ENCODE measurements around the gene LAIR1.
"Not testable (repeated sequence)": the region's sequence is repeated elsewhere in the genome, so short reads cannot be mapped to it uniquely, and the experiment has no call there.

LAIR1 gene

DNA sequence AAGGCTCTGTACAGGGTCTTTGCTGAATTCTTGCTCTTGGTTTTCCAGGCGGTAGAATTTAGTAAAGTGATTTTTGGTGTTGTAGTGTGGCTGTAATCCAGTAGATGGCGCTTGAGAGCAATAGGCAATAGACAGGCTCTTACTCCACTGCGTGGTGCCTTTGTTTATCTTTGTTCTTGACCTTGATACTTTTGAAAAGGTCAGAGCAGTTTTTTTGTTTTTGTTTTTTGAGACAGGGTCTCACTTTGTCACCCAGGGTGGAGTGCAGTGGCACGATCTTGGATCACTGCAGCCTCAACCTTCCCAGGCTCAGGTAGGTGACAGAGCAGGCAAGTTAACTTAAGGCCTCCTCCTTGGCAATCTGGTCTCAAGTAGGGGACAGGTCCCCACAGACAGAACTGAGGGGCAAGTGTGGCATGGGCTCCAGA, 39.5 kb downstream of the LAIR1 start:
- no peak for FAIRE-seq
- no peak for TF ChIP-seq POLR2A (IDR thresholded peaks at IDR 0.05; ENCODE audit: low read depth, low read length)
- DNase-seq (ENCODE audit: insufficient read length, low spot score), result peak; percentile 54

DNA sequence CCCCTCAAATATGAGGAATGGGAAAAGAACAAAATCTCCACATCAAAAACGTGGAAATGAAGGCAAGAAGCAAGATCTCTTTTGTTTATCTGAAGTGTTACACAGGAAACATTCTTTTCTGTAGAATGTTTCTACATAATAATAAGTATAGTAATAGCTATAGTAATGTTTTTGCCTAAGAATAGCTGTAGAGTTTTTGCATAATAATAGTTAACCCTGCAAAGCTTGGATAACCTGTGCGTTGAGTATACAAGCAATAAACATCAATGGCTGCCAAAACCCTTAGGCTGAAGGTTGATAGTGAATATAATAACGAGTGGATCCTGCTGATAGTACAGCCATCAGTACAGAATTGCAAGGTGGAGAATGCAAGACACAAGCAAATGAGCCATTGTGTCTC, 40.7 kb downstream of the LAIR1 start:
- no peak for TF ChIP-seq POLR2A (IDR thresholded peaks at IDR 0.05; ENCODE audit: low read depth, low read length)
- FAIRE-seq, result no peak
- DNase-seq (ENCODE audit: insufficient read length, low spot score), result no peak

DNA sequence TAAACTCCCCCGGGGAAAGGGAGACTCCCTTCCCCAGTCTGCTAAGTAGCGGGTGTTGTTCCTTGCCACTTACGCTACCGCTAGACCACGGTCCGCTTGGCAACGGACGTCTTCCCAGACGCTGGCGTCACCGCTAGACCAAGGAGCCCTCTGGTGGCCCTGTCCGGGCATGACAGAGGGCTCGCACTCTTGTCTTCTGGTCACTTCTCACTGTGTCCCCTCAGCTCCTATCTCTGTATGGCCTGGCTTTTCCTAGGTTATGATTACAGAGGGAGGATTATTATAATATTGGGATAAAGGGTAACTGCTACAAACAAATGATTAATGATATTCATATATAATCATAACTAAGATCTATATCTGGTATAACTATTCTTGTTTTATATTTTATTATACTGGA, 41.8 kb downstream of the LAIR1 start:
- not testable (repeated sequence) for DNase-seq (ENCODE audit: insufficient read length, low spot score); FAIRE-seq

DNA sequence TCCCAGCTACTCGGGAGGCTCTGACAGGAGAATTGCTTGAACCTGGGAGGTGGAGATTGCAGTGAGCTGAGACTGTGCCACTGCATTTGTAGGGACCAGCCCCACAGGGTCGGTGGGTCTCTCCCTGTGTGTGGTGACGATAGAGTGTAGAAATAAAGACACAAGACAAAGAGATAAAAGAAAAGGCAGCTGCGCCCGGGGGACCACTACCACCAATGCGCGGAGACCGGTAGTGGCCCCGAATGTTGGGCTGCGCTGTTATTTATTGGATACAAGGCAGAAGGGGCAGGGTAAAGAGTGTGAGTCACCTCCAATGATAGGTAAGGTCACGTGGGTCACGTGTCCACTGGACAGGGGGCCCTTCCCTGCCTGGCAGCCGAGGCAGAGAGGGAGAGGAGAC, 42.4 kb downstream of the LAIR1 start:
- FAIRE-seq; DNase-seq (ENCODE audit: insufficient read length, low spot score): not testable (repeated sequence)

DNA sequence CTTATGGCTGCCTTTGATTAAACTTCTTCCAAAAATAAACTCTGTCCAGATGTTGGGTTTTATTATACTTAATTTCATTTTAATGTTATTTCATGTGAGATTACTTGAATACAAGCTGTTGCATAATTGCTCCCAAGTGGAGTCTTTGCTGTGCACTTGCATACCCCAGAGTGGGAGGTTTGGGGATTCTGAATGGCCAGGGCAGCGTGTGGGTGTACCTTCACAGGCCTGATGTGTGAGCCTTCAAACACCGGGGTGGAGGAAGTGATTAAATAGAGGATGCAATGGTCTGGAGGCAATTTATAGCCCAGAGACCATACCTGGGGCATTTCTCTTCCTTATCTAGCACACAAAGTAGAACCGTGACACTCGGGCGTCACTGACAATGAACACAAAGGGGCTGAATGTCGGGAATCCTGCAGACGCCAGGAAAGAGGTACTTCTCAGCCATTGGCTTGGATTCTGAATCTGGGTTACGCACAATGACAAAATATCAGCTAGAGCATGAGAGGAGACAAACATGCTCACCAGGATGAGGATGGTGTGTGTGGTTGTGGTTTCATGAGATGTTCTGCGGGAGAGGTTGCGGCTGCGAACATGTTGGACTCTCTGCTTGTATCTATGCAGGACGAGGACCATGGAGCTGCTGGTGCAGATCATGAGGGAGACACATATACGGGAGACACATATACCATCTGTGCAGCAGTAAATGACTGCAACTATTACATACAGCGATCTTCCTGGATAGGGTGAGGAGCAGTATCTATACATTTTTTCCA, 44.6 kb downstream of the LAIR1 start:
- DNase-seq (ENCODE audit: insufficient read length, low spot score), result no peak
- TF ChIP-seq POLR2A (IDR thresholded peaks at IDR 0.05; ENCODE audit: low read depth, low read length), result no peak
- no peak for FAIRE-seq

DNA sequence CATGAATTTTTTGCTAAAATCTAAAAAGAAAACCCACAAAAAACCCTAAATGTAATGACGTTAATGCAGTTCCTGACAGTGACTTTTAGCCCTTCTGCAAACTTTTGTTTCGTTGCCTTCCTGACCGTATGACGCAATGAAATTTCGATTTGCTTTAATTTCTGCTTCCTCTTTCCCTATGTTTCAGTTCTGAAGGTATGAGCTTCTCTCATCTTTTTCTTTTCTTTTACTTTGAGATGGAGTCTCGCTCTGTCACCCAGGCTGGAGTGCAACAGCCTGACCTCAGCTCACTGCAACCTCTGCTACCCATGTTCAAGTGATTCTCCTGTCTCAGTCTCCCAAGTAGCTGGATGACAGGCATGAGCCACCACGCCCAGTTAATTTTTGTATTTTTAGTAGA, 45.7 kb downstream of the LAIR1 start:
- FAIRE-seq (no peak), DNase-seq (ENCODE audit: insufficient read length, low spot score) (no peak)
- TF ChIP-seq POLR2A (IDR thresholded peaks at IDR 0.05; ENCODE audit: low read depth, low read length), result no peak

DNA sequence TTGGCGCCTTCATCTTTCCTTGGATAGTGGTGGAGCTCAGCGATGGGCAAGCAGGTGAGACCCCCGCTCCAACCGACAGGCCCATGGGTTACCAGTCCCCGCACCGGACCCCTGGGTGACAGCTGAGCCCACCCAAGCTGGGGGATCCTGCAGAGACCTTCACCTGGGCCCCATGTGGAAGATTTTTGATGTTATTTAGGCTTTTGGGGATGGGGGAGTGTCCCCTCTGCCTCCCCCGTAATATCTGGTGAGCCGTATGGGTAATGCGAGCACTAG, 46.8 kb downstream of the LAIR1 start:
- no peak for DNase-seq (ENCODE audit: insufficient read length, low spot score)
- FAIRE-seq, result no peak
- no peak for TF ChIP-seq POLR2A (IDR thresholded peaks at IDR 0.05; ENCODE audit: low read depth, low read length)

DNA sequence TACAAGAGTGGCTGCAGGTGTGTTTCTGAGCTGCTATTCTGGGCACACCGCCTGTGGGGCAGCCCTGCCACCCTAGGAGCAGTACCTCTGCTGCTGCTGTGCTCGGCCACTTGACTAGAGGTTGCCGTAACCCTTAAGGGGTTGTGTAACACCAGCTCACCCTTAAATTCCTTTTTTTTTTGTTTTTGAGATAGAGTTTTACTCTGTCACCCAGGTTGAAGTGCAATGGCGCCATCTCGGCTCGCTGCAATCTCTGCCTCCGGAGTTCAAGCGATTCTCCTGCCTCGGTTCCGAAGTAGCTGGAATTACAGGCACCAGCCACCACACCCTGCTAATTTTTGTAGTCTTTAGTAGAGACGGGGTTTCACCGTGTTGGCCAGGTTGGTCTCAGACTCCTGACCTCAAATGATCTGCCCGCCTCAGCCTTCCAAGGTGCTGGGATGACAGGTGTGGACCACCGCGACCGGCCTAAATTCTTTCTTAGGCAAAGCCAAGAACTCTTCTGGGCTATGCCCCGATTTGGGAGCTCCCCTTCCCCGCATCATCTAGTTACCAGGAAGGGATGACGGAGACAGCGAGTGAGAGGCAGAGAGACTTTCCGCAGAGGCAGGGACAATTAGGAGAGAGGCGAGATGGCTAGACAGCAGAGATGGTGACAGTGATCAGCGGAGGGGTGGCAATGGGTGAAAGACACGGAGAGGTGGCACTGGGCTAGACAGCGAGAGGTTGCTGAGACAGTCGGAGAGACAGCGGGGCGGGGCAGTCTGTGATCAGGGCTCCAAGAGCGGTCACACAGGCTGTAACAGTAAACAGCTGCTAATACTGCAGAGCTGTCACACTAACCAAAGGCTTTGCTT, 47.4 kb downstream of the LAIR1 start:
- DNase-seq (ENCODE audit: insufficient read length, low spot score), result no peak
- no peak for FAIRE-seq
- peak; percentile 35; the same call in 1 of the 2 replicates for TF ChIP-seq POLR2A (IDR thresholded peaks at IDR 0.05; ENCODE audit: low read depth, low read length)

DNA sequence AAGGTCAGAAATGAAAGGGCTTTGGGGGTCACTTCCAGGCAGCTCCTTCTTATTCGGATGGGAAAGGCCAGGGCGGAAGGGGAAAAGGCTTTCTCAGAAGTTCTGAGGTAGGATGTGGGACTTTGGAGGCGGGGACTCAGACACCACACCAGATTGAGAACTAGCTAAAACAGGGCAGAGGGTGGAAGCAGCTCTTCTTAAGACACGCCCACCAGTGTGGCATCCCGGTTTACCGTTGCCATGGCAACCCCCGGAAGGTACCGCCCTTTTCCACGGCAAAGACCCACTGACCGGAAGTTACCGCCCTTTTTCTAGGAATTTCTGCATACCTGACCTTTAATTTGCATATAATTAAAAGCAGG, 48.0 kb downstream of the LAIR1 start:
- DNase-seq (ENCODE audit: insufficient read length, low spot score), result no peak
- no peak for TF ChIP-seq POLR2A (IDR thresholded peaks at IDR 0.05; ENCODE audit: low read depth, low read length)
- FAIRE-seq, result no peak

DNA sequence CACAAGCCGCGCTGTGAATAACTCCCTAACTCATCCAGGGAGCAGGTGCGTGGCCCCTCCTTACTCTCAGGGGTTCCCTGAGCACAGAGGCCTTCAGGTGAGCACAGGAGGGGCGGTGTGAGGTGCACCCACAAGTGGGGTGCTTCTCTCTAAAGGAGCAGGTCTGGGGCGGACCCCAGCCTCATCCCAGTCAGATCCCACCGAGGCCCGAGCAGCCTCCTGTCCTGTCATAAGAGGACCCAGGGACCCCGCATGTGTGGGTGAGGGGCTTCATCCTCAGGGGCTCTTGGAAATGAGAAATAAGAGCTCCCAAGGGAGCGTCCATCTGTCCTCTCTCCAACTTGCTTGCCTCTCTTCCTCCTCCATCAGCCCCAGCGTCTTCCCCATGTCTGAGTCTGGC, 48.8 kb downstream of the LAIR1 start:
- FAIRE-seq (no peak), DNase-seq (ENCODE audit: insufficient read length, low spot score) (no peak)
- no peak for TF ChIP-seq POLR2A (IDR thresholded peaks at IDR 0.05; ENCODE audit: low read depth, low read length)

DNA sequence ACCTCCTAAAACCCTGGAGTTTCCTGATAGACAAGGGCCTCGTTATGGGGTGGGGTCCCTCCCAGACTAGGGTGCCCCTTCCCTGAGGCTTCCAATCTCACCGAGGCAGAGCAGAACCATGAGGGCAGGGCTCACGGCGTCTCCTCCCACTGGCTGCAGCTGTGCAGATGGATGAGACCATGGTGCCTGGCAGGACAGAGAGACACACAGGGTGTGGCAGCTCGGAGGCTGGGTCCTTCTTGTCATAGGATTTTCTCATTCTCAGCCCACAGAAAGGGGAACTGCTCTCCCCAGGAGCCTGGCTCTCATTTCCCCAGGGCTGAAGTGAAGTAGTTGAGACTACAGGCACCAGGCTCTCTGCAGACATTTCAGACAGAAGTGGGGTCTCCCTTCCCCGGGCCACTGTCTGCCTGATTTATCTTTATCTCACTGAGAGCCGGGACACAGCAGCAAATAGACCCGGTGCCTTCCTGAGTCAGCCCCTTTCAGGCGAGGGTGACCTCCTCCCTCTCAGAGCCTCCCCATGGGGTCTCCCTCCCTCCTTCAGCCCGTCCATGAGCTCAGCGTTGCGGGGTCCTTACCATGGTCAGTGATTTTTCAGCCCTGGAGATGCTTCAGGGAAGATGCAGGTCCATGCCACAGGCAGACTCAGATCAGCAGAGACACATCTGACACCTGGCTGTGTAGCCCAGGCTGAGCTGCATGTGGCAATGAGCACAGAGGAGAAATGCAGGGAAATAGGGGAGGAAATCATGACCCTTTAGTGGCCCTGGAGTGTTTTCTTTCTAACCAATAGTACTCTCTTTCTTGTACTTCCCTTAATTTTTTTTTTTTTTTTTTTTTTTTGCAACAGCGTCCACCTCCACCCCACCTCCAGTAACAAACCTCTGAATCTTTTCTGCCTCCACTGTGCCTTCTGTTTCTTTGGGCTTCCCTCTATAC, 52.0 kb downstream of the LAIR1 start, which contains the start of gene LILRA5:
TSS of gene LILRA5 (minus strand) at position 731 of the 942 bp plus-strand sequence. CDS start at position 584, 147 bp downstream.
- no peak for DNase-seq (ENCODE audit: insufficient read length, low spot score)
- FAIRE-seq, result no peak
- no peak for TF ChIP-seq POLR2A (IDR thresholded peaks at IDR 0.05; ENCODE audit: low read depth, low read length)

DNA sequence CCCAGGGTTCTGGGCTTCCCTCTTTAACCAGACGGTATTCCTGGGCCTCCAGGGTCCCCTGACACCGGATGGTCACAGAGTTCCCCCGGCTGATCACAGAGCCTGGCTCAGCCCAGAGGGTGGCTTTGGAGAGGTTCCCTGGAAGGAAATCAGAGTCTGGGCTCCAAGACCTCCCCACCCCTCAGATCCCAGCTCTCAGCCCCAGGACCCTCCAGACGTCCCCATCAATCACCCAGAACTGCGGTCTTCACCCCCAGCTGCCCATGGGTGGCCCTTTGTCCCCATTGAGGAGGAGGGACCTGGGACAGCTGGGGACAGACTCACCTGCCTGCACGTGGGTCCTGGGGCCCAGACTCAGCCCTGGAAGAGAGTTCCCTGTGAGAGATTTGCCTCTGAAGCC, 52.7 kb downstream of the LAIR1 start:
- no peak for FAIRE-seq
- TF ChIP-seq POLR2A (IDR thresholded peaks at IDR 0.05; ENCODE audit: low read depth, low read length), result no peak
- no peak for DNase-seq (ENCODE audit: insufficient read length, low spot score)

DNA sequence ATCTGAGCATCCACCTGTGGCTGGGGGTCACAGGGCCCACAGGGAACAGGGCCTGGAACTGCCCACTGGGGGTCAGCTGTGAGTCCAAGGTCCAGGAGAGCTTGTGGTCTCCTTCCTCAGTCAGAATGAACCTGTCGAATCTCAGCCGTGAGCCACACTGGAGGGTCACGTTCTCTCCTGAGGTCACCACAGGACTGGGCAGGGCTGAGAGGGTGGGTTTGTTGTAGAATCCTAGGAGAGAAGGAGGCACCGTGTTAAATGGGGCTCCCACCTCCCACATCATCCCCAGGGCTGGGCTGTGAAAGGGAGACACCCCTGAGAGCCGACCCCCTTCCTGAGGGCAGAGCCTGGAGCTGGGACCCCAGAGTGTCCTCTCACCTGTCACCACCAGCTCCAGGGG, 53.2 kb downstream of the LAIR1 start:
- TF ChIP-seq POLR2A (IDR thresholded peaks at IDR 0.05; ENCODE audit: low read depth, low read length), result no peak
- DNase-seq (ENCODE audit: insufficient read length, low spot score) (no peak), FAIRE-seq (no peak)

DNA sequence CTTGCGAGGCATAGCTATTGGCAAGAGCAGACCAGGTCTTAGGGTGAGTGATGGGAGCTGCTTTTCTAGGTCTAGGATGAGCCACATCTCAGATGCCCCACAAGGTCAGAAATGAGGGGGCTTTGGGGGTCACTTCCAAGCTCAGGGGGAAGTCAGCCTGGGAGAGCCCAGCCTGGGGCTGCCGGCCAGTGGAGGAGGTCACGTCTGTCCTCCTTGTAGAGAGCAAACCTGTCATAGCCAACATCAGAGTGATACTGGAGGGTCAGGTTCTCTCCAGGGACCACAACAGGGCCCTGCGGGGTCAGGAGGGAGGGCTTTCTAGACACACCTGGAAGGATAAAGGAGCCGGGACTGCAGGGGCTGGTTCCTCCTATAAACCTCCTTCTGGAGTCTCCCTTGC, 54.2 kb downstream of the LAIR1 start:
- DNase-seq (ENCODE audit: insufficient read length, low spot score) (no peak), FAIRE-seq (no peak)
- TF ChIP-seq POLR2A (IDR thresholded peaks at IDR 0.05; ENCODE audit: low read depth, low read length), result no peak
